DMS53 treated with DMSO at 0.1 percent for 48 hours (cell line): ENCODE measurements around the gene ITGAD.

Source experiments
- DNase-seq: peaks from one replicate; lab custom pipeline; 2025; ENCODE audit not compliant: unreplicated experiment; lab: John Stamatoyannopoulos, UW

Gene ITGAD

DNA sequence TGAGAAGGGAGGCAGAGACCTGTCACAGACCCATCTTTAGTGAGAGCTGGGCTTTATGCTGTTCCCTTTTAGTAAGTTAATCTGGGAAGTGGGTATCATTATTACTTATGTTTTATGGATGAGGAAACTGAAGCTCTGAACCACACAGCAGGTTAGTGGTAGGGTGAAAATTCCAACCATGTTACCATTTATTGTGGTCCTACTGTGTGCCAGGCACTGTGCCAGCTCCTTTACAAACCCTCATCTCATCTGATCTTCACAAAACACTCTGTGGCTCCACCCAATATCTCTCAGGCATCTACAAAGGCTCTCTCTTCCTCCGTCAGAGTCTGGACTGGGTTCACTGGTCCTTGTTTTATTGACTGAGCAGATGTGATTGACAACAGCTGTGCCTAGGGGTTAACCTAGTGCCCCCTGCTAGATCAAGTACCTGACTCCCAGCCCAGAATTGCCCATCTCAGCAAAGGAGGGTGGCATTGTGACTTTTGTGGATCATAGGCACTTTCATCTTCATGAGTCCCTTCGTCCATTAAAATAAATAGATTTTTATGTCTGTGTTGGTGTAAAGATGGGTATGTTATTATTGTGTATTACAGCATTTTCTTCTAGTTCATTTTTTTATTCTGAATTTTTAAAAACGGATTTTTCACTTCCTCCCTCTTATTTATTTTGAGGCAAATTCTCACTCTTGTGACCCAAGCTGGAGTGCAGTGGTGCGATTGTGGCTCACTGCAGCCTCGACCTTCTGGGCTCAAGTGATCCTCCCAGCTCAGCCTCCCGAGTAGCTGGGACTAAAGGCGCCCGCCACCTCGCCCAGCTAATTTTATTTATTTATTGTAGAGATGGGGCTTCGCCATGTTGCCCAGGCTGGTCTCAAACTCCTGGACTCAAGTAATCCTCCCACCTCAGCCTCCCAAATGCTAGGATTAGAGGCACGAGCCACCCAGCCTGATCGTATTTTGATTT lies 81.9 kb downstream of the ITGAD start:
- DNase-seq: no peak

DNA sequence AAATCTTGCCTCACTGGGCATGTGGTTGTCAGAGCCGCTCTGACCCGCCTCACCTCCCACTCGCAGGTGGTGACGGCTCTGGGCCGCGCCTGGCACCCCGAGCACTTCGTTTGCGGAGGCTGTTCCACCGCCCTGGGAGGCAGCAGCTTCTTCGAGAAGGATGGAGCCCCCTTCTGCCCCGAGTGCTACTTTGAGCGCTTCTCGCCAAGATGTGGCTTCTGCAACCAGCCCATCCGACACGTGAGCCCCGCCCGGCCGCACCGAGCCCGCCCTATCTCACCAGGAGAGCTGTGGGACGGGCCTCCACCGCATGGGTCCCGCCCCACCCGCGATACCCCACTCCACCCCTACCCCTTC lies 82.8 kb downstream of the ITGAD start:
- DNase-seq: no peak
